Medulla oblongata (tissue), 1 donor: ENCODE measurements around the gene CNGB1.
"Not testable (repeated sequence)": the region's sequence is repeated elsewhere in the genome, so short reads cannot be mapped to it uniquely, and the experiment has no call there.

Experiments
- DNase-seq: peaks from one replicate; pipeline ENCODE4 v3.0.0-alpha.2; 2015; ENCODE audit errors: extremely low spot score

Gene CNGB1

DNA sequence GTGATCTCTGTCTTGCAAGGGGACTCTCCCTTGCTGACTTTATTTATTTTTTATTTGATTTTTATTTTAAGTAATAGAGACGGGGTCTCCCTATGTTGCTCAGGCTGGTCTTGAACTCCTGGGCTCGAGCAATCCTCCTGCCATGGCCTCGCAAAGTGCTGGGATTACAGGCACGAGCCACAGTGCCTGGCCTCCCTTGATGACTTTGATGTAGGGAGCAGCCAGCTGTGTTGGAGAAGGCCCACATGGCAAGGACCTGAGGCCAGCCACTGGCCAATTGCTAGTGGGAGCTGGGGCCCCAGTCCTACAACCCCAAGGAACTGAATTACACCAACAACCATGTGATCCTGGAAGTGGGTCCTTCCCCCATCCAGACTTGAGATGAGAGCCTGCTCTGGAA, 81.8 kb downstream of the CNGB1 start:
- DNase-seq = no peak

DNA sequence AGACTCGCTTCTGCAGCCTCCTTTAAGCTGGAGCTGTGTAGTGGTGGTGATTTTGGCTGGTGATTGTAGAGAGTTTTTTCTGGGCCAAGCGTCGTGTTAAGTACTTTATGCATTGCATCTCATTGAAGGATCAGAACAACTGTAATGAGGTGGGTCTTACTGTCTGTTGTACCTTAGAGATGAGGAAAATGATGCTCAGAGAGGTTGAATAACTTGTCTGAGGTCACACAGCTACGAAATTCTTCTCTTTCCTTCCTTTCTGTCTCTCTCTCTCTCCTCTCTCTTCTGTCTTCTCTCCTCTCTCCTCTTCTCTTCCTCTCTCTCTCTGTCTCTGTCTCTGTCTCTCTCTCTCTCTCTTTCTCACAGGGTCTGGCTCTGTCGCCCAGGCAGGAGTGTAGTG, 82.8 kb downstream of the CNGB1 start:
- no peak for DNase-seq

DNA sequence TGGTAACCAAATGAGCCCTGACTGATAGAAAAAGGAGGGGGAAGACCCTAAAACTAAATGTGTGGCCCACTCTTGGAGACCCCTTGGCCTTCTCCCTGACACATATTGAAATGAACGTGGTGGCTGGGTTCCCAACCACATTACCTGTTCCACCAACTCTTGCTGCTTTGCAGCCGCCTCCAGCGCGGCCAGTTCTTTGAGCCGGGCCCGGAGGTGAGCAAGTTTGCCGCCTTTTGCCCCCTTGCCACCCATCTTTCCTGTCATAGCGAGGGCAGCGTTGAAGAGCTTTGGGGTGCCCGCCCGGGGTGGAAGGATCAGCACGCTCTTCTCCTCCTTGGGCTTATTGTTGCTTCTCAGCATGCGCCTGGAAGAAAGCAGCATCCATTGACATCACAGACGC, 83.2 kb downstream of the CNGB1 start:
- DNase-seq = no peak

DNA sequence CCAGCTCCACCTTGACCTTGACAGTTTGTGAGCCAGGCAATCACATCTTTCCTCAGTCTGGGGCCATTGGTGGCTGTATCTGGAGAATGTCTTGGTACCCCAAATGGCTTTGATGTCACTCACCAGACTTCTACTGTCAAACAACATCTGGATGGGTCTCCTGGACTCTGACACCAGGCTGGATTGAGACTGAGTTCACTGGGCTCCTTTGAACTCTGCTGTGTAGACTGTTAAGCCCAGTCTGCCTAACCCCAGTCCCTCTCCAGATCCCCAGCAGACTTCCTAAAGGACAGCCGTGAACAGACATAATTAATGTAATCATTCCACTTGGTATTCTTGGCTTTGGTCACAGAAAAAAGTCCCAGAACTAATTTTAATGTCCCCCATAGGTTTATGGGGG, 84.5 kb downstream of the CNGB1 start:
- DNase-seq = no peak

DNA sequence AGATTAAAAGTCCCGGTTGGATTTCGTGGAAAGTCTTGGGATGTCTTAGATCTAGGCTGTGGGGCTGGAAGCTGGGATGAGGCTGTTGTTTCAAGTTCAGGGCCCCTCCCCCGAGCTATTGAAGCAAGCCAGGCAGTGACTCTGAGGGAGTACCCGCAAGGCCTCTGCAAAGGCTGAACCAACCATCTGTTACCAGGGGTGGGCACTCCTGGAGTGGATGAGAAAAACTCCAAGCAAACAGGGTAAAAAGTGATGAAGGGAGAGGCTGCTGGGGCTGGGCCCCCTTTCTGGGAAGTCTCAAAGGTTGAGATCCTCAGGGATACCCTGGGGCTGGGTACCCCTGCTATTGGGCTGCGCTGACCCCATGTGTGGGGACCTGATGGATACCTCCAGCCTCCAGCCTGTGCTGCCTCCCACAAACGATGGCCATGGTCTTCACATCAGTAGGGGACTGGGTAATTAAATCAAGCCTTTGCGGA, 86.2 kb downstream of the CNGB1 start:
- no peak for DNase-seq

DNA sequence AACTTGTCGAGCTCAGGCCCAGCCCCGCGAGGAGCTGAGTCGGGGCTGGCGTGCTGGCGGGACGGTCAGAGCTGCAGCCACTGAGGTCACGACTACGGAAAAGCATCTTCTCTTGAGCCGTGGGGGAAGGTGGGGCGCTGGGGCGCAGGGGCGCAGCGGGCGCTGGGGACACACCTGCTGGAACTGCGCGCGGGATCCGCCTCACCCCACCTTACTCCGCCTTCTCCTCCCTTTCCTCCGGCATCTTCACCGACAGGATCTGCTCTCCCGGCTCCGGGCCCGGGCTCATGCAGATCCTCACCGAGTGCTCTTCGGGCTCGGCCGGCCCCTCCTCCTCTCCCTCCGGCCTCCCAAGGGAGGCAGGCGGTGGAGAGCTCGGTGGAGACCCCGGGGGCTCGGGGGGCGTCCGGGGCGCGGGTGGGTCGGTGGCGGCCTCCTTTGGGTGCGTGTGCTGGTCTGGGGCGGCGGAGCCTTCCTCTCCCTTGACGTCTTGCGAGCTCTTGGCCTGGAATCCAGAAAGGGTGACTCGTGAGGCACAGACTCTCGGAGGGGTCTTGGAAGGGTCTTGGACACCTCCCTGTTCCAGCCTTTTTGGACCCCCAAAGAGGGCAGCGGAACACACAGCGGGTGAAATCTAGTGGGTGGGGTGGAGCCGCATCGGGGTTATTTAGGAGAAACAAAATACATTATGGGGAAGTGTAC, 86.8 kb downstream of the CNGB1 start:
- DNase-seq = no peak

DNA sequence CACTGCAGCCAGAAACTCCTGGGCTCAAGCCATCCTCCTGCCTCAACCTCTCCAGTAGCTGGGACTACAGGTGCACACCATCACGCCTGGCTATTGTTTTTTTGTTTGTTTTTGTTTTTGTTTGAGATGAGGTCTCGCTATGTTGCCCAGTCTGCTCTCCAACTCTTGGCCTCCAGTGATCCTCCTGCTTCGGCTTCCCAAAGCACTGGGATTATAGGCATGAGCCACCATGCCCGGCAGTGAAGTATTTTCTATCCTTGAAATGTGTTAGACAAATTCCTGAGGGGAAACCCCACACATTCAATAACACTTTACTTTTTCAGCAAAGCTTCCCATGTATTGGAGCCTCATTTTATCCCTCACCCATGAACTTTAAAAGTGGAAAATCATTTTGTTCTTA, 87.4 kb downstream of the CNGB1 start:
- no peak for DNase-seq

DNA sequence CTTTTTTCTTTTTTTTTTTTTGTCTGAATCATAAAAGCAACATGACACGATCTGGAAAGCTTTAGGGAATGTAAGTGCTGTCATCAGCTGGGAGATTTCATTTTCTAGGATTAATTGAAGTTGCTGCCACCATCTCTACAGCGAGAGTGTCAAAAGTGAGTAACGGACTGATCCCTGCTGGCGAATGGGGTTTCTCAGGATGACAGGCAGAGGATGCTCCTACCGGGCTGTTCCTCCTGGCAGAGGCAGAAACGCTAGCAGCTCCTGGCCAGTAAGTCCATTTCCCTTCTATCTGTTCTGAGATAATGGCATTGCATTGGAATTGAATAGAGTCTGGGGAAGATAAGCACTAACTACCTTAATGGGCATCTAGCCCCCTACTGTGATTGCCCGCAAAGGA, 88.1 kb downstream of the CNGB1 start:
- DNase-seq = no peak

DNA sequence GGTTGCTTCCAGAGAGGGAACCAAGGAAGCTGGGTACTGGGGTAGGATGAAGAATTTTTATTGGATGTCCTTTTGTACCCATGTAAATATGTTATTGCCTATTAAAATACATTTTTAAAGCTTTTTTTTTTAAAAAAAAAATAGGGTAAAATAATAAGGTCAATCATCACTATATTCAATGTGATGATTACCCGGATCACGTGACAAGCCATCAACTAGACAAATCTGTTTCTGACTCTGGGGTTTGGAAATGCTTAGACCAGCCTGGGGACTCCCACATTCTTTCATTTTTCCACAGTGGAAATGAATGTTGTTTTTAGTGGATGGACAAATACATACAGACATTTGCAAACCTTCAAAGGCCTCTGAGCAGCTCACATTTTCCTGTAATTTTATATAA, 88.7 kb downstream of the CNGB1 start:
- DNase-seq = no peak

DNA sequence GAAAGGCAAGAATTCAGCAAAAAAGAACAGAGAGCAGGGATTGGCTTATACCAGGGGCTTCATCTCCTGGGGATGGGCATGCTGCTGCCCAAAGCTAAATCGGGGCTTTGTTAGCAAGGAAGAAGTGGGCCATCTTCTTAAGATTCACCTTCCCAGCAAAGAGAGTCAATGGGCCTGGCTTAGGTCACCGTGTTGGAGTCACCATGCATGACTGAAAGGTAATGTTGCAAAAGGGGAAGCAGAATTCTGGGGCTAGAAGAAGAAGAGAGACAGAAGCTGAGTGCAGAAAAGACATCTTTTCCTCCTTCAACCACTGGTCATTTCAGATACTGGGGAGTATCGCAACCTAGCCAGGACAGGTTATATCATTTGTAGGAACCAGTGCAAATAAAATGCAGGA, 92.3 kb downstream of the CNGB1 start:
- DNase-seq = no peak

DNA sequence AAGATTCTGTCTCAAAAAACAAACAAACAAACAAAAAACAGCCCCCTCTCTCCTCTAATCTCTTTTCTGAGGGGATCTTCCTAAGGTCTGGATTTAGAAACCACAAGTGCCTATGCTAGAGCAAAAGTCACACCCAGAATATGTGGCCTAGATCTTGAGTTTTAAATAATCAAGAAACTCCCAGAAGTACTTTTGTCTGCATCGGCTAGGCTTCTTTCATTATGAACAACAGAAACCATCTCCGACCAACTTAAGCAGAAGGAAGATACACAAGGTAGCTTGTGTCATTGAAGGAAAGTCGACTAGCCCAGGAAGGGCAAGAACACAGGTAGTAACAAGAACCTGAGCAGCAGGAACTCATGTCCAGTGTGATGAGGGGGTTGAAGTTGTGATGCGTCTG, 94.7 kb downstream of the CNGB1 start:
- no peak for DNase-seq

DNA sequence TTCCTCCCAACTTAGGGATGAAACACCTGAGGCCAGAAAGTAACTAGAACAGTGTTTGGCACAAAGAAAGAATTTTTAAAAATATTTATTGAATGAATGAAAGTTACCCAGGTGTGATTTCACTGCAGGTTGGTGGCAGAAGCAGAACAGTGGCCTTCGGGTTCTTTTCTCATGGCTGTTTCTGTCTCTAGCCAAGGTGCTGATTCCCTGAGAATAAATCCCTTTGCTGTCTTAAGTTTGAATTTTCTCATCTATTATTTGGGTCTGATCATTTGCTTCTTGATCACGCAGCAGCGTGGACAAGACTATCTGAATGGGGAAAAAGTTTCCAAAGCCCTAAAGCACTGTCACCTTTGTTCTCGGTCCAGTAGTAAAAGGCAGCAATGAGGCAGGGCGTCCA, 95.6 kb downstream of the CNGB1 start:
- no peak for DNase-seq

DNA sequence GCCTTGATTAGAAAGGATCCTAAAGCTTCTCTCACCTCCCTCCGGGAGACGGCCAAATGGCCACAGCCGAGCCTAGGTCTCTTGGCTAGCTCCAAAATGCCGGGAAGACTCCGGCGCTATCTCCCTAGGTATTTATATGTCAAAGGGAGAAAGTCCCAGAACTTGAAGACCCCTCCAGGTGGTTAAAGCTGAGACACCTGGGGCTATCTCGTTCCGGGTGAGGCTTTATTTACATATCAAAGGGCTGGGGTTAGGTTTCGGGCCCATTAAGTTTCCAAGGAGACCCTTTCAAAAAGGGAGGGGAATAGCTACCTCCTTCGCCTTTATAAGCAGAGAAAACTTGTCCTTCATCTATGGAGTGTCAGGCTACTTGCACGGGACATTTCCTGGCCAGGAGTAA, 97.7 kb downstream of the CNGB1 start:
- no peak for DNase-seq

DNA sequence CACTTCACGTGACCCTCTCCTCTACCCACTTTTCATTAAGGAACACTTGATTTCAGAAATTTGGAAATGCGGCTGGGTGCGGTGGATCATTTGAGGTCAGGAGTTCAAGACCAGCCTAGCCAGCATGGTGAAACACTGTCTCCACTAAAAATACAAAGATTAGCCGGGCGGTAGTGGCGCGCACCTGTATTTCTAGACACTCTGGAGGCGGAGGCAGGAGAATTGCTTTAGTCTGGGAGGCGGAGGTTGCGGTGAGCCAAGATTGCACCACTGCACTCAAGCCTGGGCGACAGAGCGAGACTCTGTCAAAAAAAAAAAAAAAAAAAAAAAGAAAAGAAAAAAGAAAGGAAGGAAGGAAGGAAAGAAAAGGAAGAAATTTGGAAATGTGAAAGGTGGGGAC, 98.2 kb downstream of the CNGB1 start:
- not testable (repeated sequence) for DNase-seq

DNA sequence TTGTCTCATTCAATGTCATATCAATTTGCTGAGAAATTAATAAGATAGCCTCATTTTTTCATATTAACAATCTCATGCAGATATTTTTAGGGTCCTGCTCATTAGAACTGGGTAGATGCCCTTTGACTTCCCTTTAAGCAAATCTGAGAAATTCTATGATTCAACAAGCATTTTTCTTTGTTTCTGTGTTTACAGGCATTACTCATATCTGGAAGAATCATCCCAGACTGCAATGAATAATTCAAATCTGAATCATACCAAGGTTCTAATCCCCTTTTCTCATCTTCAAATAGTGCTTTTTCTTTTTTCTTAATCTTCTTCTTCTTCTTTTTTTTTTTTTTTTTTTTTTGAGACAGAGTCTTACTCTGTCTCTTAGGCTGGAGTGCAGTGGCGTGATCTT, 99.5 kb downstream of the CNGB1 start:
- no peak for DNase-seq

DNA sequence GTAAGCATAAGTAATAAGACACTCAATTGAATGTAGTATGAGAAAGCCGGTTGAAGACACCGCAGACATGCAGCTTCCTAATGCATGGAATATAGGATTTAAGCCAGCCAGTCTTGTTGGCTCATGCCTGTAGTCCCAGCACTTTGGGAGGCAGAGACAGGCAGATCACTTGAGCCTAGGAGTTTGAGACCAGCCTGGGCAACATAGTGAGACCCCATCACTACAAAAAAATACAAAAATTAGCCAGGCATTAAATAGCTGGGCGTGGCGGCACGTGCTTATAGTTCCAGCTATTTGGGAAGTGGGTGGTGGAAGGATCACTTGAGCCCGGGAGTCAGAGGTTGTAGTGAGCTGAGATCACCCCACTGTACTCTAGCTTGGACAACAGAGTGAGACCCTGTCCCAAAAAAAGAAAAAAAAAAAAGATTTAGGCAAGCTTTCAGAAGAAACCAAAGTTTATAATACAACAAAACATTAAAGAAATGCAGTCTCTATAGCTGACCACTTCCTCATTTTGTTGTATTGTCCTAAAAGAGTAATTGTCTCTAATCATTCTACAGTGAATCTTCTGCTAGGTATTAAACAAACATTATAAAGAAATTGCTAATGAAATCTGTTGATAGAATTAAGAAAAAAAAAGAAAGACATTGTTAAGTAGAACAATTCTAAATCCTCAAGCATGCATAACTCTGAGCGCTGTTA, 100.0 kb downstream of the CNGB1 start:
- DNase-seq = no peak

DNA sequence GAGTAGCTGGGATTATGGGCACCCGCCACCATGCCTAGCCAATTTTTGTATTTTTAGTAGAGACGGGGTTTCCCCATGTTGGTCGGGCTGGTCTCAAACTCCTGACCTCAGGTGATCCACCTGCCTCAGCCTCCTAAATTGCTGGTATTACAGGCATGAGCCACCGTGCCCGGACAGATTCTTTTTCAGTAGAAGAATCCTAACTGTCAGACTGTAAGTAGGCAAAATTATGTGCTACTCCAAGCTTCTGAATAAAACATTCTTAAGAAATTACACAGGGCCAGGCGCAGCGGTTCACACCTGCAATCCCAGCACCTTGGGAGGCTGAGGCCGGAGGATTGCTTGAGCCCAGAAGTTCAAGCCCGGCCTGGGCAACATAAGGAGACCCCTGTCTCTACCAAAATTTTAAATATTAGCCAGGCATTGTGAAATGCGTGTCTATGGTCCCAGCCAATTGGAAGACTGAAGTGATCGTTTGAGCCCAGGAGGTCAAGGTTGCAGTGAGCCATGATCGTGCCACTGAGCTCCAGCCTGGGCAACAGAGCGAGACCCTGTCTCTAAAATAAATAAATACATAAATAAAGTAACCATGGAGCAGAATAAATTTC, 101.9 kb downstream of the CNGB1 start:
- no peak for DNase-seq

DNA sequence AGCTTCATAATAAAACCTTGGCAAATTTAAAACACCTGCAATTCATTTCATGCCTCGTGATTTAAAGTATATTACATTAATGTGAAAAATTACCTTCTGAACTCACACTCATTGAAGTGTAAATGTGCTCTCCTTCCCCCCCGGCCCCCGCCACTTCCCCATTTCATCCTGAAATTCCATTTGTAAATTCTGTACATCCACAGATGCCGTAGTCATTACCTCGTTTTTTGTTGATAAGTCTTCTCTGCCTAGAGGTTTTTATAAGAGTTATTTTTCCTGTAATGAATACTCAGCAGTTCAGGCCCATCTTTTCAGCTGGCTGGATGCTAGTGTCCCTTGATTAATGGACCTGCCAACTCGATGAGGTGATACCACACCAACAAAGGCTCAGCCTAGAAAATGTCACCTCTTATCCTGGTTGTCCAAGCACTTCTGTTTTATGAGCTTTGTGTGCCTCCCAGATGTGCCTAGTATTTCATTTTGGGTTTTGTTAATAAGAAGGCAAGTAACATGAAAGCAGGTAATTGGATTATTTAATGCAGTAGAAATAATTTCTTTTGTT, 103.8 kb downstream of the CNGB1 start:
- DNase-seq = no peak

DNA sequence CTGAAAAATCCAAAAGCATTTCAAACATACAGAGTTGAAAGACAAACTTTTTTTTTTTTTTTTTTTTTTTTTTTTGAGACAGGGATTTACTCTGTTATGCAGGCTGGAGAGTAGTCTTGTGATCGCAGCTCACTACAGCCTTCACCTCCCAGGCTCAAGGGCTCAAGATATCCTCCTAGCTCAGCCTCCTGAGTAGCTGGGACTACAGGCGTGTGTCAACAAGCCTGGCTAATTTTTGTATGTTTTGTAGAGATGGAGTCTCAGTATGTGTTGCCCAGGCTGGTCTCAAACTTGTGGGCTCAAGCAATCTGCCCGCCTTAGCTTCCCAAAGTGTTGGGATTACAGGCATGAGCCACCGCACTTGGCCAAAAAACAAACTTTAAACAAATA, 104.4 kb downstream of the CNGB1 start:
- DNase-seq = no peak

DNA sequence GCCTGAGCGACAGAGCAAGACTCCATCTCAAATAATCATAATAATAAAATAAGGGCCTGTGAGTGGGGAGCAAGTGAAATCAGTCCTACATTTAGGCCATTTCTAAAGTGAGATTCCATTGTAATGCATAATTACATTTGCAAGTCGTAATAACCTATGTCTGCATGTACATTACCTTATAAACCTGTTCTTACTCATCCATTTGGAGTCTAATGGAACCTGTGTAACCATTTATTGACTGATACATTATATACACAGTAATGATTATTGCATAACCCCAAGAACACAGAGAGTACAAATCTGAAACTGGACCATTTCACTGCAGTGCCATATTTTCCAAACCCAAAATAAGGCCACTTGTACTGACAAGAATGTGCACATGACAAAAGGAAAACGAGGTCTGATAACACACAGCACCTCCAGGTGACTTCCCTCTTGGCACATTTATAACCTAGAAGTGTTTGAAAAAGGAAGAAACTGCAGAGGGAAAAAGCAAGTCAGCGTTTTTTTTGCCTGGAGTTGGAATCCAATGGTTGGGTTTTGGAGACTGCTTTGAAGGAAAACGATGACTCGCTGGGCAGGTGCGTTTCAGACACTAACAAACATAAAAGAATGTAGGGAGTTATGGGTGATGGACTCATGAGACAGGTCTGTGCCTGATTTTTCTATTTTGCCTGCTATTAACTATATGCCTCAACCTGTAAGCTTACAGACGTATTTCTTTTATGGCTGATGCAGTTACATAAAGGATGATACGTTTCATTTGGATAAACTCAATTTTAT, 105.0 kb downstream of the CNGB1 start:
- no peak for DNase-seq

DNA sequence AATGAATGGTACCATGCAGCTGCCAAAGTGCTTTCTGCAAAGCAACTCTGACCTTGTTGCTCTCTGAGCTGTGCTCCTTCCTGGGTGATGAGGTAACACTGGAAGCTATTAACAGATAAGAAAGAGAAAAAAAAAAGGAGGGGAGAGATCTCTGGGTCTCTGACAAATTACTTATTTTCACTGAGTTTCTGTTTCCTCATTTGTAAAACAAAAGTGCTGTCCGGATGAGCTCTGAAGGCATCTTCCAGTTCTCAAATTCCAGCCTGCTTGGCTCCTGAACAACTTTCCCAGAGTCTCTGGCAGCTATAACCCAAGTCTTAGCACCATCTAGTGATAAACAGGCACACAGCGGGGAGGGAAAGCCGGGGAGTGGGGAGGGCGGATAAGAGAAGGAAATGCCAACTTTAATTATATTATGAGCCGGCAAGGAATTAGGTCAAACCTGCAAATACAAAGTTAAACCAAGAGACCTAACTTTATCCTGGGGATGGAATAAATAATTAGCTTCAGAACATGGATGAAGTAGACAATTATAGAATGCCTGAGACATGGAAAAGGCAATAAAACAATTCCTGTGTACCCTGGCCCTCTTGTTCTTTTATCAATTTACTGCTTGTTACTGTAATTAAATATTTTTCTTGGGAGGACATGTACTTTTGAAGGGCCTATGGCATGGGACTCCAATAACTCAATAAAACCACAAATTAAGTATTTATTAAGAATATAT, 107.3 kb downstream of the CNGB1 start:
- peak; percentile 91 for DNase-seq
